ENCODE results near the gene ZDHHC1.
"Not testable (repeated sequence)": the region's sequence is repeated elsewhere in the genome, so short reads cannot be mapped to it uniquely, and the experiment has no call there.

The ZDHHC1 gene

DNA sequence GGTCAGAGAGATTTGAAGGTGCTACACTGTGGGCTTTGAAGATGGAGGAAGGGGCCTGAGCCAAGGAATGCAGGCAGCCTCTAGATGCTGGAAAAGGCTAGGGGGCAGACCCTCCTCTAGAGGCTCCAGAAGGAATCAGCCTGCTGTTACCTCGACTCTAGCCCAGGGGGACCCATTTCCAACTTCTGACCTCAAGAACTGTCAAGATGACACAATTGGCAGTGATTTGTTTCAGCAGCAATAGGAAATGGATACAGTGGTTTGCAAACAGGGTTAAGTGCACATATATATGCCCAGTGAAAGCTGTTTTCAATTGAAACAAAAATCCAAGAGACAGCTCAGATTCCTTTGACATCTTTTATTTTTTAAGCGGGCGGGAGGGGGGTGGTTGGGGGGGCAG lies 3.7 kb upstream of the ZDHHC1 start:
- no peak for TF ChIP-seq CTCF (IDR thresholded peaks at IDR 0.05; ENCODE audit: unreplicated experiment in 3 of 3)
- Mint-ChIP-seq H3K4me3 (no peak overlapping the region), H3K4me1 (peaks cover 34% of the 10 kb centered on the region)

DNA sequence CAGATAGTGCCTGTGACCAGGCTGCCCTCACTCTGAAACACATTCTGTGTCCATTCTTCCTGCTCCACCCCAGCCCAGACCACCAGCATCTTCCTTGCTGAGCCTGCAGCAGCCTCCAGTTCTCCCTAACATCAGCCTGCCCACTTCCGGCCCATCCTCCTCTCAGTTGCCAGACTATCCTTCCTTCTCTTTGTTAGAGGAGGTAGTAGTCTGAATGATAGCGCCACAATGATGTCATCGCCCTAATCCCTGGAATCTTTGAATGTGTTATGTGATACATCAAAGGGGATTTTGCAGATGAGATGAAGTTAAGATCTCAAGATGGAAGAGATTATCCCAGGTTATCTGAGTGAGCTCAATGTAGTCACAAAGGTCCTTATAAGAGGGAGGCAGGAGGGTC lies 3.2 kb upstream of the ZDHHC1 start:
- Mint-ChIP-seq H3K4me1 (peaks cover 31% of the 10 kb centered on the region), H3K27me3 (ENCODE audit: low read depth) (peaks cover 4% of the 10 kb centered on the region), H3K9me3 (no peaks in the 10 kb centered on the region), H3K36me3 (ENCODE audit: low read depth) (no peaks in the 10 kb centered on the region), H3K27ac (peak overlapping the region in 2 of 3 experiments; percentile 6 to 16), H3K4me3 (peak overlapping the region; percentile 8 to 52 (median 51))
- no peak for TF ChIP-seq CTCF (IDR thresholded peaks at IDR 0.05; ENCODE audit: unreplicated experiment in 3 of 3)

More for the DNA sequence above, 3.7 kb upstream of the ZDHHC1 start:
- Mint-ChIP-seq H3K9me3 (no peaks in the 10 kb centered on the region), H3K27me3 (ENCODE audit: low read depth) (peaks cover 4% of the 10 kb centered on the region), H3K36me3 (ENCODE audit: low read depth) (no peaks in the 10 kb centered on the region), H3K27ac (peak overlapping the region in 2 of 3 experiments; percentile 6 to 16)

GRCh38 chr16:67417333-67418061 lies 1.2 kb upstream of the ZDHHC1 start:
- no peaks in the 10 kb centered on the region for H3K36me3 Mint-ChIP-seq (ENCODE audit: low read depth)
- H3K27me3 Mint-ChIP-seq (ENCODE audit: low read depth) = peaks cover 4% of the 10 kb centered on the region

DNA sequence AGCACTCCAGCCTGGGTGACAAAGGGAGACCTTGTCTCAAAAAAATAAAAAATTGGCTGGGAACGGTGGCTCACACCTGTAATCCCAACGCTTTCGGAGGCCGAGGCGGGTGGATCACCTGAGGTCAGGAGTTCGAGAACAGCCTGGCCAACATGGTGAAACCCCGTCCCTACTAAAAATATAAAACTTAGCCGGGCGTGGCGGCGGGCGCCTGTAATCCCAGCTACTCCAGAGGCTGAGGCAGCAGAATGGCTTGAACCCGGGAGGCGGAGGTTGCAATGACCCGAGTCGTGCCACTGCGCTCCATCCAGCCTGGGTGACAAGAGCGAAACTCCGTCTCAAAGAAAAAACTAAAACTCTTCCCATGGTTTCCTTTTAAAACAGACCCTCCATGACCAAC lies 856 bp downstream of the ZDHHC1 start:
- peak overlapping the region; percentile 57 to 87 (median 83) for H3K27ac Mint-ChIP-seq
- peak overlapping the region; percentile 80 to 90 (median 82) for H3K4me3 Mint-ChIP-seq
- H3K4me1 Mint-ChIP-seq = peaks cover 31% of the 10 kb centered on the region
- H3K27me3 Mint-ChIP-seq (ENCODE audit: low read depth); H3K9me3 Mint-ChIP-seq; H3K36me3 Mint-ChIP-seq (ENCODE audit: low read depth): not testable (repeated sequence)

More at GRCh38 chr16:67417333-67418061, 1.2 kb upstream of the ZDHHC1 start:
- no peaks in the 10 kb centered on the region for H3K9me3 Mint-ChIP-seq
- peaks cover 29% of the 10 kb centered on the region for H3K4me1 Mint-ChIP-seq
- H3K4me3 Mint-ChIP-seq = peak overlapping the region; percentile 82 to 88 (median 82)
- TF ChIP-seq CTCF (IDR thresholded peaks at IDR 0.05; ENCODE audit: unreplicated experiment in 3 of 3) = no peak
- H3K27ac Mint-ChIP-seq = peak overlapping the region; percentile 40 to 79 (median 43)

DNA sequence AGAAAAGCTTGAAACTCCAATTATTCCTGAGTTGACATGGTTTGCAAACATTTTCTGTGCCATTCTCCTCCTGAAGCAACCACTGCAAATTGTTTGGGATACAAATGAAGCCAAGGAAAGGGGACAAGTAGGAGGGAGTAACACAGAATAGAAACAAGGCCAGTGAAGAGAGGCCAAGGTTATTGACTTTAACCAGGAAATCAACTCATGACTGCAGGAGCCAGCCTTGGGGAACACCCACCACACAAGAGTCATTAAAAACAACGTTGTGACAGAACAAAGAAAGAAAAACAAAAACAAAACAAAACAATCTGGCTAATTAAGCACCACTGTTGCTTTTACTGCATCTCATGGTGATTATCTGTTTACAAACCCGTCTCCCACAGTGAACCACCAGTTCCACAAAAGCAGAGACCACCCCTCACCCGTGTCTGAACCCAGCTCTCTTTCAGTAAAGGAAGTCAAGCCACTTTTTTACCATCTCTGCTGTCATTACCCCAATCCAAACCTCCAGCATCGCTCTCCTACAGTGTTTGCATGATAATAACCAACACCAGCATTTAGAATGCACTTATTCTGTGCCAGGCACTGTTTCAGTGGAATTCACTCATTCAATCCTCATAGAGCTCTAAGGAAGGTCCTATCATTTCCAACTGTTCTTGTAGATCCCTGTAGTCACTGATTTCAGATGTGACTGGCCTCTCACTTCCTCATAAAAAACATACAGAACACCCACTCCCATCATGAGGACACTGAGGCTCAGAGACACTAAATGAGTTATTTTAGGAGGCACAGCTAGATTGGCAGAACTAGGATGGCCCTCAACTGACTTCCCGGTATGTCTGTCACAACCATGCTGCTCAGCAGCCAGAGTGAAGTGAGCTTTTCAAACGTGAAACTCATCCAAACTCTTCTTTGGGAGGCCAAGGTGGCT lies 2.0 kb downstream of the ZDHHC1 start:
- peak overlapping the region; percentile 10 to 27 (median 21) for H3K27ac Mint-ChIP-seq
- peaks cover 31% of the 10 kb centered on the region for H3K4me1 Mint-ChIP-seq
- no peaks in the 10 kb centered on the region for H3K9me3 Mint-ChIP-seq
- H3K4me3 Mint-ChIP-seq = peak overlapping the region; percentile 62 to 69 (median 66)
- peaks cover 3% of the 10 kb centered on the region for H3K36me3 Mint-ChIP-seq (ENCODE audit: low read depth)
- TF ChIP-seq CTCF (IDR thresholded peaks at IDR 0.05; ENCODE audit: unreplicated experiment in 3 of 3) = no peak
- peaks cover 2% of the 10 kb centered on the region for H3K27me3 Mint-ChIP-seq (ENCODE audit: low read depth)

DNA sequence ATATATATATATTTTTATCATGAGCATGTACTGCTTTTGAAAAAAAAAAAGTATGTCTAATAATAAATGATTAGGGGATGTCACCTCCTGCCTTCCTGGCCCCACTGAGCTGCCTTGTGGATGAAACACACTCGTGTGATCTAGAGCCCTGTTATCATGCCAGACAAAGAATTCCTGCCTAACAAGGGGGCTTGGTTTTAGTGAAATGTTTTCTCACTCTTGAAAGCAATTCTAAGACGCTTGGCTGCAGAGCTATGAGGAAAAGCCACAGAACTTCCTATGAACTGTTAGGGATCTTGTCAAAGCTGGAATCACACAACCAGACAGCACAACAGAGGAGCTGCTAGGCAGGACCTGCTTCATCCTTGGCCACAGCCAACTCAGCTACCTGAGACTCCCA lies 4.0 kb downstream of the ZDHHC1 start:
- no peak overlapping the region for H3K4me3 Mint-ChIP-seq
- peaks cover 3% of the 10 kb centered on the region for H3K36me3 Mint-ChIP-seq (ENCODE audit: low read depth)
- no peaks in the 10 kb centered on the region for H3K27me3 Mint-ChIP-seq (ENCODE audit: low read depth)
- peak overlapping the region in 2 of 3 experiments; percentile 40 to 88 for H3K27ac Mint-ChIP-seq
- H3K9me3 Mint-ChIP-seq = no peaks in the 10 kb centered on the region
- TF ChIP-seq CTCF (IDR thresholded peaks at IDR 0.05; ENCODE audit: unreplicated experiment in 3 of 3) = no peak
- peaks cover 42% of the 10 kb centered on the region for H3K4me1 Mint-ChIP-seq
